ENCODE data around the gene TXNDC2. TPM values are rescaled to one million over a fixed set of nuclear protein-coding genes. Genes with fewer than 3 reads are reported as not detected.
"Not testable (repeated sequence)": the region's sequence is repeated elsewhere in the genome, so short reads cannot be mapped to it uniquely, and the experiment has no call there.

TXNDC2 gene
- total and polyA plus RNA-seq, 2 donors, result 0.08 TPM; not detected in 1

- 92% methylated on average over 3 of the region's 3 CpGs for WGBS
- no peaks in the 10 kb centered on the region for H3K36me3 ChIP-seq (ENCODE audit: insufficient read depth)
- H3K4me1 ChIP-seq (ENCODE audit: insufficient read depth), result no peaks in the 10 kb centered on the region
- H3K27ac ChIP-seq (ENCODE audit: low read depth), result no peak overlapping the region
- no peak overlapping the region for H3K4me3 ChIP-seq (ENCODE audit: low read depth, low read length)
- DNase-seq (ENCODE audit: extremely low spot score), result no peak
Measured at GRCh38 chr18:9901377-9901776, 15.6 kb downstream of the TXNDC2 start.

GRCh38 chr18:9902264-9902663, 16.5 kb downstream of the TXNDC2 start:
- not testable (repeated sequence) for H3K36me3 ChIP-seq (ENCODE audit: insufficient read depth); H3K27ac ChIP-seq (ENCODE audit: low read depth); H3K4me3 ChIP-seq (ENCODE audit: low read depth, low read length); DNase-seq (ENCODE audit: extremely low spot score); H3K4me1 ChIP-seq (ENCODE audit: insufficient read depth)
- 94% methylated on average over 14 of the region's 14 CpGs for WGBS

DNA sequence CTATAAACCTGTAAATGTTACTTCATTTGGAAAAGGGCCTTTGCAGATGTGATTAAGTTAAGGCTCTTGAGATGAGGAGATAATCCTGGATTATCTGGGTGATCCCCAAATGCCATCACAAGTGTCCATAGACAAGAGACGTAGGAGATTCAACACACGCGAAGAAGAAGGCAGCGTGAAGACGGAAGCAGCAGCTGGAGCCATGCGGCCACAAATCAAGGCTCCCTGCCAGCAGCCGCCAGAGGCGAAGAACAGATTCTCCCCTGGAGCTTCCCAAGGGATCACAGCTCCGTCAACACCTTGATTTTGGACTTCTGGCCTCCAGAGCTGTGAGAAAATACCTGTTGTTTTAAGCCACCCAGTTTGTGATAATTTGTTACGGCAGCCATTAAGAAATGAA, 17.1 kb downstream of the TXNDC2 start:
- DNase-seq (ENCODE audit: extremely low spot score), result no peak

GRCh38 chr18:9905401-9905922, 19.7 kb downstream of the TXNDC2 start:
- H3K4me3 ChIP-seq (ENCODE audit: low read depth, low read length), result no peak overlapping the region
- H3K4me1 ChIP-seq (ENCODE audit: insufficient read depth), result no peaks in the 10 kb centered on the region
- no peak for DNase-seq (ENCODE audit: extremely low spot score)
- no peak overlapping the region for H3K27ac ChIP-seq (ENCODE audit: low read depth)
- WGBS, result 73% methylated on average over 5 of the region's 5 CpGs
- no peaks in the 10 kb centered on the region for H3K36me3 ChIP-seq (ENCODE audit: insufficient read depth)

More for the DNA sequence above, 17.1 kb downstream of the TXNDC2 start:
- H3K36me3 ChIP-seq (ENCODE audit: insufficient read depth), result no peaks in the 10 kb centered on the region
- H3K4me3 ChIP-seq (ENCODE audit: low read depth, low read length), result no peak overlapping the region
- H3K27ac ChIP-seq (ENCODE audit: low read depth), result no peak overlapping the region
- WGBS, result 46% methylated on average over 10 of the region's 10 CpGs
- no peaks in the 10 kb centered on the region for H3K4me1 ChIP-seq (ENCODE audit: insufficient read depth)

GRCh38 chr18:9906481-9906880, 20.7 kb downstream of the TXNDC2 start:
- no peaks in the 10 kb centered on the region for H3K4me1 ChIP-seq (ENCODE audit: insufficient read depth)
- no peak overlapping the region for H3K27ac ChIP-seq (ENCODE audit: low read depth)
- H3K36me3 ChIP-seq (ENCODE audit: insufficient read depth), result no peaks in the 10 kb centered on the region
- no peak for DNase-seq (ENCODE audit: extremely low spot score)
- H3K4me3 ChIP-seq (ENCODE audit: low read depth, low read length), result no peak overlapping the region
- 92% methylated on average over 3 of the region's 3 CpGs for WGBS

GRCh38 chr18:9907867-9908266, 22.1 kb downstream of the TXNDC2 start:
- H3K27ac ChIP-seq (ENCODE audit: low read depth), result no peak overlapping the region
- H3K4me3 ChIP-seq (ENCODE audit: low read depth, low read length), result no peak overlapping the region
- no peaks in the 10 kb centered on the region for H3K36me3 ChIP-seq (ENCODE audit: insufficient read depth)
- no peaks in the 10 kb centered on the region for H3K4me1 ChIP-seq (ENCODE audit: insufficient read depth)
- no peak for DNase-seq (ENCODE audit: extremely low spot score)
- WGBS, result 94% methylated on average over 4 of the region's 4 CpGs

- Histone ChIP-seq H3K4me1 (ENCODE audit: insufficient read depth) (no peaks in the 10 kb centered on the region), H3K4me3 (ENCODE audit: low read depth, low read length) (no peak overlapping the region), H3K27ac (ENCODE audit: low read depth) (no peak overlapping the region), H3K36me3 (ENCODE audit: insufficient read depth) (no peaks in the 10 kb centered on the region)
- no peak for DNase-seq (ENCODE audit: extremely low spot score)
Measured at GRCh38 chr18:9910071-9910470, 24.3 kb downstream of the TXNDC2 start.

- H3K4me1 ChIP-seq (ENCODE audit: insufficient read depth), result no peaks in the 10 kb centered on the region
- H3K36me3 ChIP-seq (ENCODE audit: insufficient read depth), result no peaks in the 10 kb centered on the region
- no peak for DNase-seq (ENCODE audit: extremely low spot score)
- H3K27ac ChIP-seq (ENCODE audit: low read depth), result no peak overlapping the region
- no peak overlapping the region for H3K4me3 ChIP-seq (ENCODE audit: low read depth, low read length)
- WGBS, result 92% methylated on average over 2 of the region's 2 CpGs
Measured at GRCh38 chr18:9910661-9911060, 24.9 kb downstream of the TXNDC2 start.

GRCh38 chr18:9911226-9911625, 25.5 kb downstream of the TXNDC2 start:
- Histone ChIP-seq H3K4me1 (ENCODE audit: insufficient read depth) (no peaks in the 10 kb centered on the region), H3K4me3 (ENCODE audit: low read depth, low read length) (no peak overlapping the region), H3K36me3 (ENCODE audit: insufficient read depth) (no peaks in the 10 kb centered on the region), H3K27ac (ENCODE audit: low read depth) (no peak overlapping the region)
- no peak for DNase-seq (ENCODE audit: extremely low spot score)
- WGBS, result 92% methylated on average over 5 of the region's 5 CpGs

GRCh38 chr18:9912285-9912684, 26.5 kb downstream of the TXNDC2 start:
- H3K4me3 ChIP-seq (ENCODE audit: low read depth, low read length); H3K36me3 ChIP-seq (ENCODE audit: insufficient read depth); DNase-seq (ENCODE audit: extremely low spot score); H3K27ac ChIP-seq (ENCODE audit: low read depth); H3K4me1 ChIP-seq (ENCODE audit: insufficient read depth): not testable (repeated sequence)
- 97% methylated on average over 1 of the region's 1 CpG for WGBS

GRCh38 chr18:9913151-9913525, 27.4 kb downstream of the TXNDC2 start:
- Histone ChIP-seq H3K36me3 (ENCODE audit: insufficient read depth) (no peaks in the 10 kb centered on the region), H3K4me3 (ENCODE audit: low read depth, low read length) (peak overlapping the region; percentile 100), H3K27ac (ENCODE audit: low read depth) (no peak overlapping the region), H3K4me1 (ENCODE audit: insufficient read depth) (no peaks in the 10 kb centered on the region)
- DNase-seq (ENCODE audit: extremely low spot score), result no peak
- WGBS, result 4% methylated on average over 12 of the region's 12 CpGs

GRCh38 chr18:9913526-9914333, 28.0 kb downstream of the TXNDC2 start, which contains the start of gene VAPA:
VAPA (plus strand) TSS chr18:9914016; CDS start chr18:9914257, 241 bp downstream.
- DNase-seq (ENCODE audit: extremely low spot score), result peak; percentile 88
- no peaks in the 10 kb centered on the region for H3K36me3 ChIP-seq (ENCODE audit: insufficient read depth)
- H3K27ac ChIP-seq (ENCODE audit: low read depth), result peak within 1 kb of the TSS; percentile 100
- peak within 1 kb of the TSS; percentile 100 for H3K4me3 ChIP-seq (ENCODE audit: low read depth, low read length)
- under 1% methylated on average over 87 of the region's 87 CpGs for WGBS
- H3K4me1 ChIP-seq (ENCODE audit: insufficient read depth), result no peaks in the 10 kb centered on the region

GRCh38 chr18:9914334-9914583, 28.5 kb downstream of the TXNDC2 start:
- Histone ChIP-seq H3K36me3 (ENCODE audit: insufficient read depth) (no peaks in the 10 kb centered on the region), H3K4me3 (ENCODE audit: low read depth, low read length) (peak overlapping the region; percentile 100), H3K4me1 (ENCODE audit: insufficient read depth) (no peaks in the 10 kb centered on the region), H3K27ac (ENCODE audit: low read depth) (peak overlapping the region; percentile 100)
- no peak for DNase-seq (ENCODE audit: extremely low spot score)
- WGBS, result under 1% methylated on average over 33 of the region's 35 CpGs

- Histone ChIP-seq H3K4me1 (ENCODE audit: insufficient read depth) (no peaks in the 10 kb centered on the region), H3K27ac (ENCODE audit: low read depth) (peak overlapping the region; percentile 100), H3K36me3 (ENCODE audit: insufficient read depth) (no peaks in the 10 kb centered on the region), H3K4me3 (ENCODE audit: low read depth, low read length) (peak overlapping the region; percentile 100)
- under 1% methylated on average over 77 of the region's 77 CpGs for WGBS
- DNase-seq (ENCODE audit: extremely low spot score), result peak; percentile 17
Measured at GRCh38 chr18:9914584-9915290, 29.0 kb downstream of the TXNDC2 start.

All from urinary bladder (tissue), 4 donors.